ENCODE data around the gene HS1BP3.

Gene HS1BP3

GRCh38 chr2:20663196-20664070, 12.5 kb upstream of the HS1BP3 start:
- DNase-seq: no peak

DNA sequence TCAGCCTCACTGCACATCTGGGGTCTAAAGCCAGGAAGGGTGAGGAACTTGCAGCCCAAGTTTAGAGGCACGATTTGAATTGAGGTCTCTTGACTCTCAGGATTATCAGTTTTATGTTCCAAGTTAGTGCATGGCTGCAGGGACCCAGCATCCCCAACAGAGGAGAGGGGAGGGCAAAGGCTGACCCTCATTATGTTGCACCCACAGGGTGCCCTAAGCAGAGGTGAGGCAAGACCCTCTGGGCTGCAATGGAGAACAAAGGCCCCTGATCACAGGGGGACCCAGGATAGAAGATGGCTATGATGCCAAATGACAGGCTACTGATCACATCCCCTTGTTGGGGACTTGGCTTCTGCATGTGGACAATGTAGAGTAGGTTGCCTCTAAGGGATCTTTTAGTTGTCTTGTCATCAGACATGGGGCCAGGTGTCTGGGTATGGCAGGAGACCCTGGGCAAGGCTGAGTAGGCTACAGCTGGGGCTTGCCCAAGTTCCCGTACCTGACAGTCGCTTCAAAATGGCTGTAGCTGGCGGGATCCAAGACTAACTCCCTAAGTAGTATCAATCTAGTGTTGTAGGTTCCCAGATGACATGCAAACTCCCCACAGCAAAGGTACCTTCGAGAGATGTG, 11.5 kb upstream of the HS1BP3 start:
- DNase-seq: no peak

DNA sequence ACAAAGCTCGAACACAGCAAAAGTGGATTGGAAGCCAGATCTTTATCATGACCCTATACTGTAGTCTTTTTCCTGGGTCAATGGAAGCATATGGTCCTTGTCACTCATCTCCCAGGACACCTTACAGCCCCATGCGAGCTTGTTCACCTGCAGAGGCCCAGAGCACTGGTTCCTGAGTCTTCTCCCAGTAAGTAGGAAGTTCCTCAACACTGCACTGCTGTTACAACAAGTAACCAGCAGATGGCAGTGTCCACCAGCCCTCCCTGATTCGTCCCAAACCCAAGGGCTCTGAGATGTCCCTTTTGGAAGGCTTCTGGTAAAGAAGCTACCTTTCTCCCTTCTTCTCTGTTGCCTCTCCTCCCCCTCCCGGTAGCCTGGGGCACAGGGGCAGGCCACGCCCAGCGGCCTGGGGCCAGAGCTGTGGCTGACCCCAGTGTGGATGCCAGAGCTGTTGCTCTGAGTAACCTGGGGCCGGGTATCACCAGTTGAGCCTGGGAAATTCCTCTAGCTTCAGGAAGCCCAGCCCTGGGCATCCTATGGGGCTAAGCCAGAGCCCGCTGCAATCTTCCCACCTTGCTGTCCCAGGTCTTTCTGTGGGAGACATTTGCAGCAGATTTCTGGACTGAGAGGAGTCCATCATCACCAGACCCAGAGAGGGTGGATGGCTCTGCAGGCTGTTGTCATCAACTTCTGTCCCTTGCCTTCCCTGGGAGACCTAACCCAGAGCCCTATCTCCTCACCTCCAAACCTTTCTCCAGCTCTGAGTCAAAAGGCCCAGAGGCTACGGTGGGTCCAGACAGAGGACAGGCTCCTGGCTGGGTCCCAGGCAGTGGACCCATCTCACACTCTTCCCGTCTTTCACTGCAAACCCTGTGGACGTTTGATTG, 10.8 kb upstream of the HS1BP3 start:
- DNase-seq: peak; percentile 53 to 57

GRCh38 chr2:20660506-20661420, 9.9 kb upstream of the HS1BP3 start:
- no peak for DNase-seq

GRCh38 chr2:20657522-20658235, 6.8 kb upstream of the HS1BP3 start:
- no peak for DNase-seq

- DNase-seq: no peak
Measured at GRCh38 chr2:20656561-20656960, 5.7 kb upstream of the HS1BP3 start.

GRCh38 chr2:20654535-20654813, 3.6 kb upstream of the HS1BP3 start:
- DNase-seq: no peak

- DNase-seq: no peak
Measured at GRCh38 chr2:20653695-20654534, 3.0 kb upstream of the HS1BP3 start.

GRCh38 chr2:20652673-20653575, 2.0 kb upstream of the HS1BP3 start:
- DNase-seq: no peak

GRCh38 chr2:20652141-20652540, 1.2 kb upstream of the HS1BP3 start:
- no peak for DNase-seq

DNA sequence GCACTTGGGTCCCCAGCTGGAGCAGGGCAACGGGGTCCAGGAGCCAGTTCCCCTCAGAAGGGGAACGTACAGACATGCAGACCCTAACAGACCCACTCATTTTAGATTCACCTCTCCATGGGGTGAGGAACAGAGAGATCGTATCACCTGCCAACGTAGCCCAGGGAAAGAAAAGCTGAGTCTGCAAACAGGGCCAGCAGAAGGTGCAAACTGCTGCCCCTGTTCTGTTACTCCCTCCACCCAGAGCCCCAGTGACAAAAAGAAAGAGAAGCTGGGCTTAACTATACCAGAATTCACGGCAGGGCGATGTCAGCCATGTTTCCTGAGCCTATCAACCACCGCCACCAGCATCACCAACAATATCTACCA, 817 bp upstream of the HS1BP3 start:
- DNase-seq: no peak

DNA sequence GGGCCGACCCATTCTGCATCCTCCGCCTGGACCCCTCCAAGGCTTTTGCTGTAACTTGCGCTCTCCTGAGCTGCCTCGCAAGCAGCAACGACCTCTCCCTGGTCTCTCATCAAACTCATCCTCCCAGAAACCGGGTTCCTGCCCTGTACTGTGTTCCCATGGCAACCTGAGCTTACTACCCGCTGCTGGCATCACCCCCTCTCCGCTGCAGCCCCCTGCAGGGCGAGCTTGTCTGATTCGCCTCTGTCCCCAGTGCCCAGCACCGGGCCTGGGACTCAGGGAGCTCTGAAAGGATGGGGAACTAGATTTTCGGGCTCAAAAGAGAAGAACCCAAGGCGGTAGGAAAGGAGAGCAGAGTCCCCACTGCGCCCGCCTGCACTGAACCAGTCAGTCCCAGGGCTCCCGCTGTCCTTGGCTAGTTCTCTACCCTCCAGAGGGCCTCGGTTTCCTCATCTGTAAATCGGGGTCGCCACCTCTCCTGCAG, 463 bp downstream of the HS1BP3 start:
- DNase-seq: no peak

DNA sequence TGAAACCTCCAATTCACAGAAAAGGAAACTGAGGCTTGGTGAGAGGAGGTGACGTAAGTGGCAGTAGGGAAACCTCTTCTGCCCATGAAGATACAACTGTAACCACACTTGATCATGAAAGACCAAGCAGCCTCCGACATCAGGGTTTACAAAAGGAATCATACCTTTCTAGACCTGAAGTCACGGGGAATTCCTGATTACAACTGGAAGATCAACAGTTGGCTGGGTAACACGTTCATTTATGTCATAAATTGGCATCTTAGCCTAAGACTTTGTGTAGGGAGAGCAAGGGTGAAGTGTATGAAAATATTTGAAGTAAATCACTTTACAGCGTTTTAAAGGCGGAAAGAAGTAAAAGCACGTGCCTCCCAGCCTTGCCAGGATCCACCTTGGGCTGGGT, 922 bp downstream of the HS1BP3 start:
- no peak for DNase-seq

- DNase-seq: no peak
Measured at GRCh38 chr2:20649576-20649975, 1.3 kb downstream of the HS1BP3 start.

DNA sequence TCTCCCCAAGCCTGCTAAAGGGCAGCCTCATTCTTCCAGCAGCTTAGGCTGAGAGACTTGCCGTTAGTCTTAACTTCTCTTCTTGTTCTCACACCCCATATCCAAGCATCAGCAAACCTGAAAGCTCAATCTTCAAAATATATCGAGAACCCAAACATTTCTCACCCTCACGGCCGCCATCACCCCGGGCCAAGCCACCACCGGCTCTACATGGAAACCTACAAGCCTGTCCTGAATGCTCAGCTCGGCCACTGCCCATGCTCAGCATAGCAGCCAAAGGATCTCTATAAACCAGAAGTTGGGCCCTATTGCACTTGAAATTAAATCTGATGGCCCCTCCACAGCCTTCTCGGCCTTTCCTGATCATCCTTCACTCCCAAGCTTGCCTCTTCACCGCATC, 2.1 kb downstream of the HS1BP3 start:
- DNase-seq: no peak

DNA sequence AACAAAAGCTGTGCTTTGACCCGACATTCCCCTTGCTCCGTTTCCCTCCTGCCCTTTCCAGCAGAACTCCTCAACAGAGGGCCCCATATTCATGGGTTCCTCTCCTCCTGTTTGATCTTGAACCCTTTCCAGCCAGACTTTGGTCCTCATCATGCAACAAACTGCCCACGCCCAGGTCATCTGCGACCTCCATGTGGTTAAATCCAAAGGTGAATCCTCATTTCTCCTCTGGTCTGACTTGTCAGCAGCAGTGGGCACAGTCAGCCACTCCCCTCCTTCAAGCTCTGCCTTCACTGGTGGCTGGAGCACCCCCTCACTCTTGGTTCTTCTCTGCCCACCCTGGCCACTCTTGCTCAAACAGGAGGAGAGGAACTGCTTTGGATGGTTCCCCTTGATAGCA, 2.7 kb downstream of the HS1BP3 start:
- DNase-seq: no peak

DNA sequence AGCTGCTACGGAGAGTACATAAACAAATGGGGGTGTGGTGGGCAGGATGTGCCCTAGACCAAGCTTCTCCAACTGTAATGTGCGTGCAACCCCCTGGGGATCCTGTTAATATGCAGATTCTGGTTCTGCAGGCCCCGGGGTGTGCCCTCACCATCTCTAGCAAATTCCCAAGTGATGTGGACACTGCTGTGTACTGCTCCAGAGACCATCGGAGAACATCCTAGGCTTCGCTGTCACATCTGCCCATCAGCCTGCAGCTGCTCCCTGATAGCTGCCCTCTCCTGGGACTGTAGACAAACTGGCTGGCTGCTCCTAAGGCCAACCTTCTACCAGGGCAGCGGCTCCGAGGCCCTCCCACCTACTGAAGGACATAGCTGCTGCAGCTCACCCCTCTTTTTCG, 3.2 kb downstream of the HS1BP3 start:
- DNase-seq: no peak

DNA sequence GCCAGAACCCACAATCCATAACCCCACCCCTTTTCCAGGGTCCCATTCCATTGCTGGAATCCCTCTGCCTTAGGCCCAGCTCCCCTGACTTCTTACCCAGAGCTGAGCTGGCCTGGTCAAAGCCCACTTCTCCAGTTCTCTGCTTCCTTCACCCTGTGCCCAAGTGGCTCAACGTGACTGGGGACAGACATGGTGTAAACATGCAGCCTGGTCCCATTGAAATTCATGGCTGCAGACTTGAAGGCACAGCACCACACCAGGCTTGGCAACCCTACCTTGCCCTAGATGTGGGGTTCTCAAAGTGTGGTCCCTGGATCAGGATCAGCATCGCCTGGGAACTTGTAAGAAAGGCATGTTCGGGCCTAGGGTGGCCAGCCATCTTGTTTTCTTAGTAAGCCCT, 3.7 kb downstream of the HS1BP3 start:
- DNase-seq: no peak

GRCh38 chr2:20646446-20646845, 4.5 kb downstream of the HS1BP3 start:
- no peak for DNase-seq

DNA sequence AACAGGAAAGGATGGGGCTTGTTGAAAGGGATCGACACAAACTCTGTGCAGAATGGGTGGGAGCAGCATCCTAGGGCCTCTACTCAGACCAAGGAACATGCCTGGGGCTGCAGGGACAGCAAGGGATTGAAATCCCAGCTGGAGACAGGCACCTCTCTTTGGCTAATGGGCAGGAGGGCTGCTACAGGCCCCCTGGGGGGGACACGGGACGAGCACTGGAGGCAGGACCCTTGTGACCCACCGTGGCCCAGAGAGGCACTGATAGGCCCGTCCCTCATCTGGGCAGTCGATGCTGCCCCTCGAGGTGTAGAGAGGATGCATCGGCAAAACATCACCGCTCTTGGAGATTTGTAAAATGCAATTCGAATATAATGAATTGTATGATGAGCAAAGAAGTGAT, 5.1 kb downstream of the HS1BP3 start:
- DNase-seq: no peak

All from activated CD4-positive, alpha-beta T cell treated with anti-CD3 and anti-CD28 coated beads, Interleukin-2, amount 50 U/mL, for 4 hours (primary cell).